GM12875 (cell line): Measurements from ENCODE around the gene SMIM1.

Experiments used
- H3K4me3 ChIP-seq: one replicate; pipeline ENCODE4 v1.5.1; 2011; ENCODE audit warnings: low read depth, low read length, control low read depth
- CTCF ChIP-seq: IDR thresholded peaks from 2 replicates; pipeline ENCODE4 v1.5.1; 2011; ENCODE audit warnings: low read depth, mild to moderate bottlenecking, control low read depth, inconsistent platforms, low read length, moderate library complexity, borderline replicate concordance; ENCODE audit not compliant: insufficient read depth

The SMIM1 gene

GRCh38 chr1:3779912-3780416 lies 7.4 kb downstream of the SMIM1 start:
- no peak for TF ChIP-seq CTCF
- H3K4me3 ChIP-seq: no peak overlapping the region

GRCh38 chr1:3780901-3781300 lies 8.4 kb downstream of the SMIM1 start:
- no peak for TF ChIP-seq CTCF
- H3K4me3 ChIP-seq: no peak overlapping the region

- H3K4me3 ChIP-seq: no peak overlapping the region
- TF ChIP-seq CTCF: no peak
These were observed 11.3 kb downstream of the SMIM1 start for GRCh38 chr1:3783651-3784474.

GRCh38 chr1:3785045-3785444 lies 12.5 kb downstream of the SMIM1 start:
- no peak overlapping the region for H3K4me3 ChIP-seq
- TF ChIP-seq CTCF: no peak

- TF ChIP-seq CTCF: peak; percentile 24; the same call in 1 of the 2 replicates
- no peak overlapping the region for H3K4me3 ChIP-seq
These were observed 13.1 kb downstream of the SMIM1 start for GRCh38 chr1:3785456-3786157.

GRCh38 chr1:3786468-3787348 lies 14.2 kb downstream of the SMIM1 start:
- no peak overlapping the region for H3K4me3 ChIP-seq
- no peak for TF ChIP-seq CTCF
